OCI-LY3 (cell line): ENCODE measurements around the gene FYB1.

Experiments used
- EZH2phosphoT487 ChIP-seq: fragments of 200-600 bp; shearing (Covaris generic); IDR thresholded peaks from 2 replicates; pipeline ENCODE4 v1.6.1; 2018; ENCODE audit warnings: antibody characterized with exemption, mixed run types, low read depth
- TF ChIP-seq, protein P1 (sequence below): fragments of 200-600, 300-600 bp; sonication (generic); IDR thresholded peaks from 2 replicates; pipeline ENCODE4 v1.5.1; 2014; ENCODE audit warnings: antibody characterized with exemption, low read length, low read depth

DNA sequence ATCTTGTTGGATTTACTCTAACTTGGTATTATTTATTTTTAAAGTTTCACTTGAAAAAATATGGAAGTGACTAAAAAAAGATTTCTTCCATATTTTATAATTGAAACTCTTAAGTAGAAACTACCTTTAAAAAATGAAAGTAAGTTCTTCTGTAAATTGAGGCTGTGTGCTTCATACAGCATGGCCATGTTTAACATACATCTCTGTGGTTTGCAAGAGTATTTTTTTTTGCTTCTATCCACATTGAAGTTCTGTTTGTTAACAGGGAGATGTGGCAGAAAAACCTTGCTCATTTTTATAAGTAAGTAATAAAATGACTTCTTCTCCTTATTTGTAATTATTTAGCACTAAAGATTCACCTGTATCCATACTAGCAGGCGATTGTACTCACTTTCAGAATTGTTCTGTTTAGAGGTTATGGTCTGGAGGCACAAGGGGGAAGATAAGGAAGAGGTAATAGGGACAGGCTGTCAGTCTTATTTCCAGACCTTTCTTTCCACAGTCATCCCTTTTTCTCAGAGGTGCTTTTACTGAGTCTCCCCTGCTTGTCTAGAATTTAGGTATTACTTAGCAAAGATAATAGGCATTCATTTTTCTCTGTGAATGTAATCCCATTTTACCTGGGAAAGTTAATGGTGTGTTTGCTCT is 16.0 kb downstream of the FYB1 start:
- TF ChIP-seq, protein P1, sequence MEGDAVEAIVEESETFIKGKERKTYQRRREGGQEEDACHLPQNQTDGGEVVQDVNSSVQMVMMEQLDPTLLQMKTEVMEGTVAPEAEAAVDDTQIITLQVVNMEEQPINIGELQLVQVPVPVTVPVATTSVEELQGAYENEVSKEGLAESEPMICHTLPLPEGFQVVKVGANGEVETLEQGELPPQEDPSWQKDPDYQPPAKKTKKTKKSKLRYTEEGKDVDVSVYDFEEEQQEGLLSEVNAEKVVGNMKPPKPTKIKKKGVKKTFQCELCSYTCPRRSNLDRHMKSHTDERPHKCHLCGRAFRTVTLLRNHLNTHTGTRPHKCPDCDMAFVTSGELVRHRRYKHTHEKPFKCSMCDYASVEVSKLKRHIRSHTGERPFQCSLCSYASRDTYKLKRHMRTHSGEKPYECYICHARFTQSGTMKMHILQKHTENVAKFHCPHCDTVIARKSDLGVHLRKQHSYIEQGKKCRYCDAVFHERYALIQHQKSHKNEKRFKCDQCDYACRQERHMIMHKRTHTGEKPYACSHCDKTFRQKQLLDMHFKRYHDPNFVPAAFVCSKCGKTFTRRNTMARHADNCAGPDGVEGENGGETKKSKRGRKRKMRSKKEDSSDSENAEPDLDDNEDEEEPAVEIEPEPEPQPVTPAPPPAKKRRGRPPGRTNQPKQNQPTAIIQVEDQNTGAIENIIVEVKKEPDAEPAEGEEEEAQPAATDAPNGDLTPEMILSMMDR: no peak
- no peak for TF ChIP-seq EZH2phosphoT487
